AG04450 (cell line): ENCODE data around the gene CNP. TPM values are rescaled to one million over a fixed set of nuclear protein-coding genes. Genes with fewer than 3 reads are reported as not detected.

Source experiments
- CTCF ChIA-PET: fragments of 300-600, 350-600 bp; formaldehyde crosslinking; extraction: SDS; loops from one replicate; lab custom pipeline; 2022; ENCODE audit warnings: antibody characterized with exemption, inconsistent platforms; lab: Charles Lee
- POLR2A ChIA-PET: fragments of 350-600 bp; formaldehyde crosslinking; extraction: SDS; loops from one replicate; lab custom pipeline; 2021; ENCODE audit warnings: antibody characterized with exemption, inconsistent platforms; lab: Yijun Ruan, JAX
- DNase-seq: peaks from one replicate; pipeline ENCODE4 v3.0.0-alpha.2; 2011; ENCODE audit warnings: low read depth, low spot score
- H3K27ac ChIP-seq: one replicate; pipeline ENCODE4 v1.5.1; 2012; ENCODE audit warnings: low read depth, low read length, control low read depth
- H3K27me3 ChIP-seq: one replicate; pipeline ENCODE4 v1.6.0; 2012; ENCODE audit warnings: low read length; ENCODE audit not compliant: control insufficient read depth, insufficient read depth
- H3K4me3 ChIP-seq: 2 replicates; pipeline ENCODE4 v1.5.1; 2011; ENCODE audit warnings: mild to moderate bottlenecking, low read depth, low read length, control low read depth
- H3K9me3 ChIP-seq: 2 replicates; pipeline ENCODE4 v1.5.1; 2012; ENCODE audit warnings: low read length; ENCODE audit not compliant: control insufficient read depth, insufficient read depth
- polyA plus RNA-seq: library from polyadenylated mRNA; depleted of rRNA; stranded (reverse); fragments of >200 nt; gene quantifications from 2 replicates; pipeline ENCODE4 v1.2.3, GENCODE V29; 2011
- TF ChIP-seq, protein P1 (sequence below): IDR thresholded peaks from 2 replicates; pipeline ENCODE4 v1.5.1; 2011; ENCODE audit warnings: low read depth, low read length, control low read depth, inconsistent platforms

CNP gene
- polyA plus RNA-seq, 1 experiment = 53.0 TPM

DNA sequence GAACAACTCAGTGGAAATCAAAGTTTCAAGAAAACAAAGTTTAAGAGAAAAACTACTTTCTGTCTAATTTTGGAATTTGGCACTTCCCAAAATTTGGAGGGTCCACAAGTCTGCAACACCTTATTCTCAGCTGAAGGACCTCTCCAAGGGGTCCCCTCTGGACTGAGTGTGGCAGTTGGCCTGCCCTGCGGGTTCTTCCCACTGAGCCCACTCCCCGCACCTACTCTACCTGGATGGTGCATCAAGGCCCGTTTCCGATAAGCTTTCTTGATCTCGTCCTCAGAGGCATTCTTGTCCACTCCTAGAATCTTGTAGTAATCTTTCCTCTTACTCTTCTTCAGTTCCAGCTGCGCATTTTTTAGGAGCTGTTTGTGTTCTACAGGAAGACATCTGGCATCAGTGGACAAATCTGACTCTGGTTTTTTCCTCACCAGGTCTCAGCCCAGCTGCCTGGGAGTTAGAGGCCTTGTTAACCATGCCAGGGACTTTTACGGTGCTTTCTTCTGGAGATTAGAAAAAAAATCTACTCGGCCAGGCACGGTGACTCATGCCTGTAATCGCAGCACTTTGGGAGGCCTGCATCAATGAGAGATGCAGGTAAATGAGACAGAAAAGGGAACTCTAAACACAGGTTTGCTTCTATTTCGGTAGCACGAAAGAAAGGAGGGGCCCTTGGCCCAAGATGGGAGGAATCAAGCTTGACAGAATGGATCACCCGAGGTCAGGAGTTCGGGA, 15.6 kb downstream of the CNP start:
- POLR2A ChIA-PET = interaction anchor here (0.6 kb wide), 1 partner anchor 297 kb away, joined by 5 read pairs; no protein-coding TSS in a partner anchor

DNA sequence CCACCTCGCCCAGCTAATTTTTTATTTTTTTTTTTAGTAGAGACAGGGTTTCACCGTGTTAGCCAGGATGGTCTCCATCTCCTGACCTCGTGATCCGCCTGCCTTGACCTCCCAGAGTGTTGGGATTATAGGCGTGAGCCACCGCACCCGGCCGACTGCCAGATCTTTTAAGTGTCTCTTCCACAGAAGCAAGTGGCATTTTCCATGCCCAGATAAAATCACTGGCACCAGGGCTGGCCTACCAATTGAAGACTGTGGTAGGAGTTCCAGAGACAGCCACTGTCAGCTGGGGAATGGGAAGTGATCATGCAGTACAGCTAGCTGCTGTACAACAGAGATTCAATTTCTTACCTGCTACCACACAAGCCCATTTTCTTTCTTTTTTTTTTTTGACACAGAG, 17.9 kb downstream of the CNP start:
- no peak overlapping the region for H3K27ac ChIP-seq
- H3K9me3 ChIP-seq = no peaks in the 10 kb centered on the region
- no peak for DNase-seq
- H3K27me3 ChIP-seq = no peaks in the 10 kb centered on the region
- TF ChIP-seq, protein P1, sequence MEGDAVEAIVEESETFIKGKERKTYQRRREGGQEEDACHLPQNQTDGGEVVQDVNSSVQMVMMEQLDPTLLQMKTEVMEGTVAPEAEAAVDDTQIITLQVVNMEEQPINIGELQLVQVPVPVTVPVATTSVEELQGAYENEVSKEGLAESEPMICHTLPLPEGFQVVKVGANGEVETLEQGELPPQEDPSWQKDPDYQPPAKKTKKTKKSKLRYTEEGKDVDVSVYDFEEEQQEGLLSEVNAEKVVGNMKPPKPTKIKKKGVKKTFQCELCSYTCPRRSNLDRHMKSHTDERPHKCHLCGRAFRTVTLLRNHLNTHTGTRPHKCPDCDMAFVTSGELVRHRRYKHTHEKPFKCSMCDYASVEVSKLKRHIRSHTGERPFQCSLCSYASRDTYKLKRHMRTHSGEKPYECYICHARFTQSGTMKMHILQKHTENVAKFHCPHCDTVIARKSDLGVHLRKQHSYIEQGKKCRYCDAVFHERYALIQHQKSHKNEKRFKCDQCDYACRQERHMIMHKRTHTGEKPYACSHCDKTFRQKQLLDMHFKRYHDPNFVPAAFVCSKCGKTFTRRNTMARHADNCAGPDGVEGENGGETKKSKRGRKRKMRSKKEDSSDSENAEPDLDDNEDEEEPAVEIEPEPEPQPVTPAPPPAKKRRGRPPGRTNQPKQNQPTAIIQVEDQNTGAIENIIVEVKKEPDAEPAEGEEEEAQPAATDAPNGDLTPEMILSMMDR = no peak
- H3K4me3 ChIP-seq = no peak overlapping the region
- ChIA-PET CTCF (no interaction called here), POLR2A (no interaction called here)

More for the DNA sequence above, 15.6 kb downstream of the CNP start:
- DNase-seq = no peak
- TF ChIP-seq, protein P1 = no peak
- no peak overlapping the region for H3K4me3 ChIP-seq
- CTCF ChIA-PET = no interaction called here
- H3K27me3 ChIP-seq = no peaks in the 10 kb centered on the region
- no peaks in the 10 kb centered on the region for H3K9me3 ChIP-seq
- H3K27ac ChIP-seq = no peak overlapping the region

DNA sequence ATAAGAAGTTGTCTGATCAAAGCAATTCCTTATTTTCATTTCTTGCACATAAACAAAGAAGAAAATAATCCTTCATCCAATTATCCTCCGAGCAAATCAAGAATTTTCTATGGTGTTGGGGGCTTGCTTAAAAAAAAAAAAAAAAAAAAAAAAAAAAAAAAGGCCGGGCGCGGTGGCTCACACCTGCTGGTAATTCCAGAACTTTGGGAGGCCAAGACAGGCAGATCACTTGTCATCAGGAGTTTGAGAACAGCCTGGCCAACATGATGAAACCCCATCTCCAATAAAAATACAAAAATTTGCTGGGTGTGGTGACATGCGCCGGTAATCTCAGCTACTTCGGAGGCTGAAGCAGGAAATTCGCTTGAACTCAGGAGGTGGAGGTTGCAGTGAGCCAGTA, 19.3 kb downstream of the CNP start:
- Histone ChIP-seq H3K4me3 (no peak overlapping the region), H3K9me3 (no peaks in the 10 kb centered on the region), H3K27ac (no peak overlapping the region), H3K27me3 (no peaks in the 10 kb centered on the region)
- POLR2A ChIA-PET = no interaction called here
- DNase-seq = no peak
- CTCF ChIA-PET = interaction anchor here (1.0 kb wide), 1 partner anchor 23 kb away, joined by 3 read pairs; no protein-coding TSS in a partner anchor
- TF ChIP-seq, protein P1 = no peak

DNA sequence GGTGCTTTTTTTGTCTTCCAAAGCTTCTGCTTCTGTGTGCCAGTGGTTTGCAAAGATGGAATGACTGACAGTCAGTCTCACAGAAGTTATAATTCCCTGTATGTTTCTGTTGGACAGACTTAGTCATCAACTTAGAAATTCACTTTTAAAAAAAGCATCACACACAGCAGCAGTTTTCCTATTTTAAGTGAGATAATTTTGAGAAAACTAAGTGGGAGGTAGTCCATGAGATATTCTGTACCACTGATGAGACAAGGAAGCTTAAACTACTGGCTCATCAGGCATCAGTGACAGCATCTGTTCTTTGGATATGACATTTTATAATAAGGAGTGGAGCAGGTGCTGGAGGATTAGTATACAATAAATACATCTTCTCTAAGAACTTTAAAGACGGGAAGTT, 20.0 kb downstream of the CNP start:
- POLR2A ChIA-PET = interaction anchor here (0.6 to 0.7 kb wide), 2 partner anchors 11 to 67 kb away, joined by 3 to 5 read pairs; no protein-coding TSS in a partner anchor
- Histone ChIP-seq H3K27me3 (no peaks in the 10 kb centered on the region), H3K27ac (no peak overlapping the region), H3K4me3 (no peak overlapping the region), H3K9me3 (no peaks in the 10 kb centered on the region)
- no peak for DNase-seq
- CTCF ChIA-PET = no interaction called here
- TF ChIP-seq, protein P1 = no peak

DNA sequence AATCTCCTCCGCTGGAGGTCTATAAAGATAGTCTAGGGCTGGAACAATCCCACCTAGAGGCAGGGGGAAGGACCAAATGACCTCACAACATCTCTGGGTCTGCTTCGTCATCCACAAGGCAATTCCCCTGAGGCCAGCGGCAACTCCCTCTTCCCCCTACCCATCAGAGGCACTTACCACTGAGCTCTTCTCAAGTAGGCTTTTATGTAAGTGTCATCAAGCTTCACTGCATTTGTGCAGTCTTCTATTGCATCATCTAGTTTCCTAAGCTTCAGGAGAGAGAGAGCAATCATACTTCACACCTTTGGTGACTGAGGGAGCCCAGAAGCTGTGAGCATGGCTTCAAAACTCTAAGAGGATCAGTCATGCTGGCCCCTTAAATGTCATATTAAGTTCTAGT, 21.0 kb downstream of the CNP start:
- POLR2A ChIA-PET = interaction anchor here (0.6 kb wide), 1 partner anchor 21 kb away, joined by 9 read pairs; no protein-coding TSS in a partner anchor
- CTCF ChIA-PET = interaction anchor here (0.6 kb wide), 1 partner anchor 651 kb away, joined by 4 read pairs; no protein-coding TSS in a partner anchor
- Histone ChIP-seq H3K27me3 (no peaks in the 10 kb centered on the region), H3K27ac (no peak overlapping the region), H3K9me3 (no peaks in the 10 kb centered on the region), H3K4me3 (no peak overlapping the region)
- TF ChIP-seq, protein P1 = no peak
- no peak for DNase-seq
